ENCODE data around the gene ADAMTSL5.

Gene ADAMTSL5

GRCh38 chr19:1473085-1473851, 39.6 kb downstream of the ADAMTSL5 start:
- DNase-seq (ENCODE audit: low read depth, low spot score), result no peak
- Histone ChIP-seq H3K9ac (ENCODE audit: insufficient read length) (no peak overlapping the region), H3K9me3 (ENCODE audit: low read depth, low read length) (no peaks in the 10 kb centered on the region), H3K36me3 (ENCODE audit: insufficient read depth, low read length) (peaks cover 4% of the 10 kb centered on the region; the same call in 1 of the 2 replicates), H3K27ac (no peak overlapping the region), H3K4me3 (no peak overlapping the region)
- TF ChIP-seq POLR2AphosphoS5 (IDR thresholded peaks at IDR 0.05; ENCODE audit: borderline replicate concordance, low read depth, low read length) (no peak; the same call in 1 of the 2 replicates), FOXP2 (optimal IDR thresholded peaks at IDR 0.05; ENCODE audit: control extremely low read depth, extremely low read length, insufficient read depth) (no peak), EZH2 (IDR thresholded peaks at IDR 0.05) (no peak)

- no peak for DNase-seq (ENCODE audit: low read depth, low spot score)
- Histone ChIP-seq H3K9ac (ENCODE audit: insufficient read length) (no peak overlapping the region), H3K4me3 (no peak overlapping the region), H3K9me3 (ENCODE audit: low read depth, low read length) (no peaks in the 10 kb centered on the region), H3K36me3 (ENCODE audit: insufficient read depth, low read length) (peaks cover 4% of the 10 kb centered on the region; the same call in 1 of the 2 replicates), H3K27ac (no peak overlapping the region)
- no peak for TF ChIP-seq POLR2AphosphoS5 (IDR thresholded peaks at IDR 0.05; ENCODE audit: borderline replicate concordance, low read depth, low read length)
- TF ChIP-seq FOXP2 (optimal IDR thresholded peaks at IDR 0.05; ENCODE audit: control extremely low read depth, extremely low read length, insufficient read depth), result no peak
- no peak for TF ChIP-seq EZH2 (IDR thresholded peaks at IDR 0.05)
These were observed 40.4 kb downstream of the ADAMTSL5 start for GRCh38 chr19:1472231-1473084.

GRCh38 chr19:1471515-1472160, 41.2 kb downstream of the ADAMTSL5 start:
- no peak for TF ChIP-seq EZH2 (IDR thresholded peaks at IDR 0.05)
- no peak; the same call in 1 of the 2 replicates for TF ChIP-seq POLR2AphosphoS5 (IDR thresholded peaks at IDR 0.05; ENCODE audit: borderline replicate concordance, low read depth, low read length)
- no peak for TF ChIP-seq FOXP2 (optimal IDR thresholded peaks at IDR 0.05; ENCODE audit: control extremely low read depth, extremely low read length, insufficient read depth)
- H3K4me3 ChIP-seq, result no peak overlapping the region

GRCh38 chr19:1471010-1471514, 41.8 kb downstream of the ADAMTSL5 start:
- Histone ChIP-seq H3K9ac (ENCODE audit: insufficient read length) (no peak overlapping the region), H3K4me3 (peak overlapping the region; percentile 60), H3K9me3 (ENCODE audit: low read depth, low read length) (no peaks in the 10 kb centered on the region), H3K36me3 (ENCODE audit: insufficient read depth, low read length) (no peaks in the 10 kb centered on the region), H3K27ac (no peak overlapping the region)
- no peak for DNase-seq (ENCODE audit: low read depth, low spot score)
- TF ChIP-seq EZH2 (IDR thresholded peaks at IDR 0.05) (no peak), POLR2AphosphoS5 (IDR thresholded peaks at IDR 0.05; ENCODE audit: borderline replicate concordance, low read depth, low read length) (no peak), FOXP2 (optimal IDR thresholded peaks at IDR 0.05; ENCODE audit: control extremely low read depth, extremely low read length, insufficient read depth) (no peak)

More at GRCh38 chr19:1471515-1472160, 41.2 kb downstream of the ADAMTSL5 start:
- Histone ChIP-seq H3K9ac (ENCODE audit: insufficient read length) (no peak overlapping the region), H3K36me3 (ENCODE audit: insufficient read depth, low read length) (no peaks in the 10 kb centered on the region), H3K27ac (no peak overlapping the region), H3K9me3 (ENCODE audit: low read depth, low read length) (no peaks in the 10 kb centered on the region)
- DNase-seq (ENCODE audit: low read depth, low spot score), result no peak

- H3K27ac ChIP-seq, result no peak overlapping the region
- no peaks in the 10 kb centered on the region for H3K9me3 ChIP-seq (ENCODE audit: low read depth, low read length)
- no peak for TF ChIP-seq POLR2AphosphoS5 (IDR thresholded peaks at IDR 0.05; ENCODE audit: borderline replicate concordance, low read depth, low read length)
- no peak for TF ChIP-seq FOXP2 (optimal IDR thresholded peaks at IDR 0.05; ENCODE audit: control extremely low read depth, extremely low read length, insufficient read depth)
- TF ChIP-seq EZH2 (IDR thresholded peaks at IDR 0.05), result peak; percentile 92
- no peak overlapping the region for H3K9ac ChIP-seq (ENCODE audit: insufficient read length)
- DNase-seq (ENCODE audit: low read depth, low spot score), result no peak
- H3K4me3 ChIP-seq, result peak overlapping the region; percentile 60
- no peaks in the 10 kb centered on the region for H3K36me3 ChIP-seq (ENCODE audit: insufficient read depth, low read length)
These were observed 42.4 kb downstream of the ADAMTSL5 start for GRCh38 chr19:1470305-1471009.

GRCh38 chr19:1470055-1470304, 42.8 kb downstream of the ADAMTSL5 start:
- H3K27ac ChIP-seq, result no peak overlapping the region
- H3K9me3 ChIP-seq (ENCODE audit: low read depth, low read length), result no peaks in the 10 kb centered on the region
- H3K36me3 ChIP-seq (ENCODE audit: insufficient read depth, low read length), result no peaks in the 10 kb centered on the region
- TF ChIP-seq FOXP2 (optimal IDR thresholded peaks at IDR 0.05; ENCODE audit: control extremely low read depth, extremely low read length, insufficient read depth) (no peak), EZH2 (IDR thresholded peaks at IDR 0.05) (no peak), POLR2AphosphoS5 (IDR thresholded peaks at IDR 0.05; ENCODE audit: borderline replicate concordance, low read depth, low read length) (no peak)
- DNase-seq (ENCODE audit: low read depth, low spot score), result no peak
- H3K4me3 ChIP-seq, result peak overlapping the region; percentile 60
- no peak overlapping the region for H3K9ac ChIP-seq (ENCODE audit: insufficient read length)

GRCh38 chr19:1469255-1470054, 43.4 kb downstream of the ADAMTSL5 start:
- Histone ChIP-seq H3K27ac (no peak overlapping the region), H3K9ac (ENCODE audit: insufficient read length) (no peak overlapping the region)

More at GRCh38 chr19:1469255-1470054, 43.4 kb downstream of the ADAMTSL5 start:
- DNase-seq (ENCODE audit: low read depth, low spot score), result no peak
- Histone ChIP-seq H3K9me3 (ENCODE audit: low read depth, low read length) (no peaks in the 10 kb centered on the region), H3K4me3 (peak overlapping the region; percentile 60), H3K36me3 (ENCODE audit: insufficient read depth, low read length) (no peaks in the 10 kb centered on the region)
- TF ChIP-seq FOXP2 (optimal IDR thresholded peaks at IDR 0.05; ENCODE audit: control extremely low read depth, extremely low read length, insufficient read depth), result no peak
- no peak for TF ChIP-seq POLR2AphosphoS5 (IDR thresholded peaks at IDR 0.05; ENCODE audit: borderline replicate concordance, low read depth, low read length)
- no peak for TF ChIP-seq EZH2 (IDR thresholded peaks at IDR 0.05)

Data from SK-N-MC (cell line).